ENCODE measurements around the gene DEF6. TPM values are rescaled to one million over a fixed set of nuclear protein-coding genes. Genes with fewer than 3 reads are reported as not detected.

The DEF6 gene
- total and polyA plus RNA-seq, 2 of the 8 experiments (the other 6 are each of a cell fraction or from before 2014, with no cell fraction given) = 3.3 to 4.1 TPM

- Histone ChIP-seq H2BK120ac (replicated peaks; ENCODE audit: low read depth, low read length) (no peak overlapping the region), H4K20me1 (replicated peaks in 1 of 2; ENCODE audit: control insufficient read depth in 1 of 2, insufficient read depth in 2 of 2, low read length in 2 of 2) (peaks cover 0 to 1% of the 10 kb centered on the region in 2 experiments), H2AK5ac (ENCODE audit: low read depth, low read length) (no peak overlapping the region), H2BK15ac (ENCODE audit: low read length) (no peak overlapping the region), H2BK12ac (ENCODE audit: low read depth, low read length) (no peak overlapping the region), H3K18ac (ENCODE audit: extremely low read depth, low read length) (no peak overlapping the region), H2BK20ac (ENCODE audit: low read length) (no peak overlapping the region), H3K56ac (replicated peaks; ENCODE audit: insufficient read length, low read depth, low read length) (no peak overlapping the region), H3K14ac (ENCODE audit: insufficient read length) (no peak overlapping the region), H3K36me3 (ENCODE audit: control insufficient read depth in 2 of 4, insufficient read depth in 4 of 4, low read length in 3 of 4) (no peaks in the 10 kb centered on the region), H3K4me1 (replicated peaks in 1 of 4; ENCODE audit: control insufficient read depth in 3 of 4, insufficient read depth in 4 of 4, low read length in 3 of 4) (no peaks in the 10 kb centered on the region), H3K9me3 (ENCODE audit: insufficient read depth in 2 of 2, low read depth in 1 of 2, low read length in 1 of 2) (no peaks in the 10 kb centered on the region), H3K23ac (ENCODE audit: insufficient read length) (no peak overlapping the region), H3K79me1 (ENCODE audit: low read depth, low read length) (no peaks in the 10 kb centered on the region), H3K4ac (replicated peaks; ENCODE audit: insufficient read length, low read depth, low read length) (no peak overlapping the region), H3K4me3 (ENCODE audit: extremely low read depth in 1 of 4, insufficient read depth in 2 of 4, low read depth in 3 of 4, low read length in 4 of 4) (no peak overlapping the region), H3K27me3 (replicated peaks in 1 of 4; ENCODE audit: control insufficient read depth in 3 of 4, extremely low read depth in 1 of 4, insufficient read depth in 3 of 4, low read length in 3 of 4) (no peaks in the 10 kb centered on the region; a peak in 1 of 7 replicates), H2BK5ac (ENCODE audit: low read depth, low read length) (no peak overlapping the region), H3K27ac (ENCODE audit: low read depth, low read length) (no peak overlapping the region), H3K4me2 (ENCODE audit: insufficient read depth in 1 of 2, low read depth in 2 of 2, low read length in 2 of 2) (no peak overlapping the region), H3K9ac (replicated peaks in 1 of 4; ENCODE audit: extremely low read depth in 1 of 4, low read depth in 3 of 4, low read length in 3 of 4) (no peak overlapping the region), H4K5ac (ENCODE audit: insufficient read length, low read depth, low read length) (no peak overlapping the region), H4K91ac (replicated peaks; ENCODE audit: insufficient read length, low read length) (no peak overlapping the region), H4K8ac (ENCODE audit: extremely low read depth, insufficient read depth, low read length) (no peak overlapping the region), H2AFZ (ENCODE audit: low read length) (no peak overlapping the region), H3K23me2 (ENCODE audit: low read depth, low read length) (no peaks in the 10 kb centered on the region), H3K79me2 (ENCODE audit: control insufficient read depth in 1 of 2, insufficient read depth in 2 of 2, low read length in 2 of 2) (no peaks in the 10 kb centered on the region)
- FAIRE-seq (no peak), DNase-seq (ENCODE audit: low read depth in 1 of 2, low spot score in 2 of 2) (no peak)
- 80% methylated on average over 6 of the region's 6 CpGs; no CpG with 5 or more reads in 1 of the 2 experiments for WGBS, 2 experiments (ENCODE audit: extremely low coverage in 1 of 2, insufficient coverage in 1 of 2, insufficient read length in 1 of 2, insufficient replicate concordance in 2 of 2, low coverage in 1 of 2, low lambda C conversion rate in 2 of 2, missing lambda C conversion rate in 1 of 2)
- CTCF ChIA-PET (ENCODE audit: partially characterized antibody) = interaction anchor here (0.8 to 20.6 kb wide), 11 partner anchors 10 to 426 kb away, joined by 3 to 358 read pairs (median 4); partner anchors contain the start of genes ARMC12 and DEF6
- POLR2A ChIA-PET (ENCODE audit: partially characterized antibody) = interaction anchor here (0.6 to 1.8 kb wide), 6 partner anchors 8 to 161 kb away, joined by 3 to 5 read pairs (median 4); no protein-coding TSS in a partner anchor
- TF ChIP-seq CTBP2 (IDR thresholded peaks at IDR 0.05; ENCODE audit: borderline replicate concordance, insufficient read depth, insufficient read length, low read length) = no peak
- no peak for TF ChIP-seq PHF8 (conservative IDR thresholded peaks at IDR 0.05; ENCODE audit: low read depth, low read length)
- TF ChIP-seq SIN3A (conservative IDR thresholded peaks at IDR 0.05 in 1 of 2, IDR thresholded peaks at IDR 0.05 in 1 of 2; ENCODE audit: low read depth in 1 of 2, low read length in 2 of 2) = no peak
- TF ChIP-seq TAF7 (optimal IDR thresholded peaks at IDR 0.05; ENCODE audit: borderline replicate concordance, low read depth, low read length) = no peak
- no peak for TF ChIP-seq RBBP5 (IDR thresholded peaks at IDR 0.05; ENCODE audit: borderline replicate concordance, low read depth, low read length)
- TF ChIP-seq E2F6 (IDR thresholded peaks at IDR 0.05) = no peak
- no peak for TF ChIP-seq POU5F1 (IDR thresholded peaks at IDR 0.05; ENCODE audit: low read depth, low read length)
- TF ChIP-seq GABPA (IDR thresholded peaks at IDR 0.05; ENCODE audit: borderline replicate concordance, insufficient read depth, low read length) = no peak
- no peak for TF ChIP-seq RXRA (IDR thresholded peaks at IDR 0.05; ENCODE audit: insufficient read depth, low read depth, low read length)
Observed at GRCh38 chr6:35310265-35310831, 12.7 kb downstream of the DEF6 start.
